ENCODE measurements around the gene EIF2B4. TPM values are rescaled to one million over a fixed set of nuclear protein-coding genes. Genes with fewer than 3 reads are reported as not detected.

Gene EIF2B4
- total and polyA plus RNA-seq, 9 of the 15 experiments (the other 6 are each of a cell fraction or from before 2014, with no cell fraction given) = 29.7 to 80.3 (median 58.9) TPM

DNA sequence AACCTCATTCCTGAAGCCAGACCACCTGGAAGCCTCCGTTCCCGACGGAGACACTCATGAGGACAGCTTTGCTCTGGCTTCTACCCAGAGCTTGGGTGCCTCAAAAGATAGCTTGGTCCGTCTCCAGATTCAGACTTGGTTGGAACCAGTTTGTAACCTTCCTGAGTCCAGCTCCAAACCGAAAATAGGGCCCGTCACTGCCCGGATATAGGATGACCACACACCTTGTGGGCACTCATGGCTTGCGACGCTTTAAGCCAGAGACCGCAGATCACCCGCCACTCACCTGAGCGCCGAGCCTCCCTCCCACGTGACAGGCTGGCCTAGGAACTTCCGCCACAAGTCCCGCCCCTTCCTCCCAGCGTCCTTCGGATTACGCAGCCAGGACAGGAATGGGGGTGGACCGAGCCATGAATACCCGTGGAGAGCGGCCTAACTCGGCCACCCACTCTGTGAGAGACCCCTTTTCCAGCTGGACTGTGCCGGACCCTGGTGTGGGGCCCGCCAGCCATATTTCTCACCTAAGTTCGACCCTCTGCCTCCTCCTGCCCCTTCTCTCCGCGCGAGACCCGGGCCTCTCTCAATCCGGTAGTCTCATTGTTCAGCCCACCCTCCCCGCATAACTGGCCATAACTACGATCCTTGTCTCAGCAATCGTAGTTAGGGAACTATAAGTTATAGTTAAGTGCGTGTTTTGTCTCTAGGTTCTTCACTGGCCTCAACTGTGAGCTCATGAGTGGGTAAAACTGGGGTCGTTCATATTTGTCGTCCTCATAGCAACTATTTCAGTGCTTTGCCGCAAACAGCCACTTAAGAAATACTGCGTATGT is 47.2 kb downstream of the EIF2B4 start, which contains the start of gene MPV17 (continued):
- TF ChIP-seq, protein P1, sequence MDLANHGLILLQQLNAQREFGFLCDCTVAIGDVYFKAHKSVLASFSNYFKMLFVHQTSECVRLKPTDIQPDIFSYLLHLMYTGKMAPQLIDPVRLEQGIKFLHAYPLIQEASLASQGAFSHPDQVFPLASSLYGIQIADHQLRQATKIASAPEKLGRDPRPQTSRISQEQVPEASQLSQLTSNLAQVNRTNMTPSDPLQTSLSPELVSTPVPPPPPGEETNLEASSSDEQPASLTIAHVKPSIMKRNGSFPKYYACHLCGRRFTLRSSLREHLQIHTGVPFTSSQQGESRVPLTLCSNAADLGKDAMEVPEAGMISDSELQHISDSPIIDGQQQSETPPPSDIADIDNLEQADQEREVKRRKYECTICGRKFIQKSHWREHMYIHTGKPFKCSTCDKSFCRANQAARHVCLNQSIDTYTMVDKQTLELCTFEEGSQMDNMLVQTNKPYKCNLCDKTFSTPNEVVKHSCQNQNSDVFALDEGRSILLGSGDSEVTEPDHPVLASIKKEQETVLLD (IDR thresholded peaks at IDR 0.05) = no peak
- no peak for TF ChIP-seq ZNF174 (CRISPR knock-in tag; IDR thresholded peaks at IDR 0.05)
- TF ChIP-seq COPS2 (conservative IDR thresholded peaks at IDR 0.05) = no peak
- no peak for TF ChIP-seq MIER1 (IDR thresholded peaks at IDR 0.05; ENCODE audit: low read depth)
- TF ChIP-seq XRCC5 (IDR thresholded peaks at IDR 0.05; ENCODE audit: low read depth, low read length) = no peak
- peak; percentile 15; the same call in 1 of the 2 replicates for TF ChIP-seq RUNX1 (IDR thresholded peaks at IDR 0.05; ENCODE audit: low read depth)
- no peak for TF ChIP-seq CSDE1 (IDR thresholded peaks at IDR 0.05)
- TF ChIP-seq SIX5 (IDR thresholded peaks at IDR 0.05; ENCODE audit: borderline replicate concordance in 1 of 2, insufficient read depth in 1 of 2, low read depth in 1 of 2, low read length in 2 of 2) = no peak
- TF ChIP-seq, protein P2, sequence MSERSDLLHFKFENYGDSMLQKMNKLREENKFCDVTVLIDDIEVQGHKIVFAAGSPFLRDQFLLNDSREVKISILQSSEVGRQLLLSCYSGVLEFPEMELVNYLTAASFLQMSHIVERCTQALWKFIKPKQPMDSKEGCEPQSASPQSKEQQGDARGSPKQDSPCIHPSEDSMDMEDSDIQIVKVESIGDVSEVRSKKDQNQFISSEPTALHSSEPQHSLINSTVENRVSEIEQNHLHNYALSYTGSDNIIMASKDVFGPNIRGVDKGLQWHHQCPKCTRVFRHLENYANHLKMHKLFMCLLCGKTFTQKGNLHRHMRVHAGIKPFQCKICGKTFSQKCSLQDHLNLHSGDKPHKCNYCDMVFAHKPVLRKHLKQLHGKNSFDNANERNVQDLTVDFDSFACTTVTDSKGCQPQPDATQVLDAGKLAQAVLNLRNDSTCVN (CRISPR knock-in tag; IDR thresholded peaks at IDR 0.05) = 0 out of 2 replicates have a peak, but pooled peaks have one; percentile 36
- TF ChIP-seq, protein P3, sequence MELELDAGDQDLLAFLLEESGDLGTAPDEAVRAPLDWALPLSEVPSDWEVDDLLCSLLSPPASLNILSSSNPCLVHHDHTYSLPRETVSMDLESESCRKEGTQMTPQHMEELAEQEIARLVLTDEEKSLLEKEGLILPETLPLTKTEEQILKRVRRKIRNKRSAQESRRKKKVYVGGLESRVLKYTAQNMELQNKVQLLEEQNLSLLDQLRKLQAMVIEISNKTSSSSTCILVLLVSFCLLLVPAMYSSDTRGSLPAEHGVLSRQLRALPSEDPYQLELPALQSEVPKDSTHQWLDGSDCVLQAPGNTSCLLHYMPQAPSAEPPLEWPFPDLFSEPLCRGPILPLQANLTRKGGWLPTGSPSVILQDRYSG (tag; conservative IDR thresholded peaks at IDR 0.05; ENCODE audit: low read depth) = no peak; the same call in 1 of the 2 replicates
- TF ChIP-seq, protein P4, sequence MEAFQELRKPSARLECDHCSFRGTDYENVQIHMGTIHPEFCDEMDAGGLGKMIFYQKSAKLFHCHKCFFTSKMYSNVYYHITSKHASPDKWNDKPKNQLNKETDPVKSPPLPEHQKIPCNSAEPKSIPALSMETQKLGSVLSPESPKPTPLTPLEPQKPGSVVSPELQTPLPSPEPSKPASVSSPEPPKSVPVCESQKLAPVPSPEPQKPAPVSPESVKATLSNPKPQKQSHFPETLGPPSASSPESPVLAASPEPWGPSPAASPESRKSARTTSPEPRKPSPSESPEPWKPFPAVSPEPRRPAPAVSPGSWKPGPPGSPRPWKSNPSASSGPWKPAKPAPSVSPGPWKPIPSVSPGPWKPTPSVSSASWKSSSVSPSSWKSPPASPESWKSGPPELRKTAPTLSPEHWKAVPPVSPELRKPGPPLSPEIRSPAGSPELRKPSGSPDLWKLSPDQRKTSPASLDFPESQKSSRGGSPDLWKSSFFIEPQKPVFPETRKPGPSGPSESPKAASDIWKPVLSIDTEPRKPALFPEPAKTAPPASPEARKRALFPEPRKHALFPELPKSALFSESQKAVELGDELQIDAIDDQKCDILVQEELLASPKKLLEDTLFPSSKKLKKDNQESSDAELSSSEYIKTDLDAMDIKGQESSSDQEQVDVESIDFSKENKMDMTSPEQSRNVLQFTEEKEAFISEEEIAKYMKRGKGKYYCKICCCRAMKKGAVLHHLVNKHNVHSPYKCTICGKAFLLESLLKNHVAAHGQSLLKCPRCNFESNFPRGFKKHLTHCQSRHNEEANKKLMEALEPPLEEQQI (IDR thresholded peaks at IDR 0.05) = no peak
- TF ChIP-seq, protein P5, sequence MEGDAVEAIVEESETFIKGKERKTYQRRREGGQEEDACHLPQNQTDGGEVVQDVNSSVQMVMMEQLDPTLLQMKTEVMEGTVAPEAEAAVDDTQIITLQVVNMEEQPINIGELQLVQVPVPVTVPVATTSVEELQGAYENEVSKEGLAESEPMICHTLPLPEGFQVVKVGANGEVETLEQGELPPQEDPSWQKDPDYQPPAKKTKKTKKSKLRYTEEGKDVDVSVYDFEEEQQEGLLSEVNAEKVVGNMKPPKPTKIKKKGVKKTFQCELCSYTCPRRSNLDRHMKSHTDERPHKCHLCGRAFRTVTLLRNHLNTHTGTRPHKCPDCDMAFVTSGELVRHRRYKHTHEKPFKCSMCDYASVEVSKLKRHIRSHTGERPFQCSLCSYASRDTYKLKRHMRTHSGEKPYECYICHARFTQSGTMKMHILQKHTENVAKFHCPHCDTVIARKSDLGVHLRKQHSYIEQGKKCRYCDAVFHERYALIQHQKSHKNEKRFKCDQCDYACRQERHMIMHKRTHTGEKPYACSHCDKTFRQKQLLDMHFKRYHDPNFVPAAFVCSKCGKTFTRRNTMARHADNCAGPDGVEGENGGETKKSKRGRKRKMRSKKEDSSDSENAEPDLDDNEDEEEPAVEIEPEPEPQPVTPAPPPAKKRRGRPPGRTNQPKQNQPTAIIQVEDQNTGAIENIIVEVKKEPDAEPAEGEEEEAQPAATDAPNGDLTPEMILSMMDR (IDR thresholded peaks at IDR 0.05 in 2 of 3, conservative IDR thresholded peaks at IDR 0.05 in 1 of 3; ENCODE audit: insufficient read depth in 2 of 3, low read depth in 1 of 3, low read length in 3 of 3) = no peak
- TF ChIP-seq, protein P6, sequence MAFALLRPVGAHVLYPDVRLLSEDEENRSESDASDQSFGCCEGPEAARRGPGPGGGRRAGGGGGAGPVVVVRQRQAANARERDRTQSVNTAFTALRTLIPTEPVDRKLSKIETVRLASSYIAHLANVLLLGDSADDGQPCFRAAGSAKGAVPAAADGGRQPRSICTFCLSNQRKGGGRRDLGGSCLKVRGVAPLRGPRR (CRISPR knock-in tag; IDR thresholded peaks at IDR 0.05) = no peak
- TF ChIP-seq SRSF9 (IDR thresholded peaks at IDR 0.05; ENCODE audit: borderline replicate concordance, low read depth, low read length) = no peak

All from K562 (cell line).